NT2/D1 (cell line): ENCODE measurements around the gene LZTFL1.

Experiments used
- SUZ12 ChIP-seq: IDR thresholded peaks from 2 replicates; pipeline ENCODE4 v1.6.1; 2011; ENCODE audit not compliant: insufficient read length, insufficient read depth; ENCODE audit errors: extremely low read depth
- ZNF274 ChIP-seq: IDR thresholded peaks from 2 replicates; pipeline ENCODE4 v1.6.1; 2011; ENCODE audit warnings: mild to moderate bottlenecking, low read depth, low read length

DNA sequence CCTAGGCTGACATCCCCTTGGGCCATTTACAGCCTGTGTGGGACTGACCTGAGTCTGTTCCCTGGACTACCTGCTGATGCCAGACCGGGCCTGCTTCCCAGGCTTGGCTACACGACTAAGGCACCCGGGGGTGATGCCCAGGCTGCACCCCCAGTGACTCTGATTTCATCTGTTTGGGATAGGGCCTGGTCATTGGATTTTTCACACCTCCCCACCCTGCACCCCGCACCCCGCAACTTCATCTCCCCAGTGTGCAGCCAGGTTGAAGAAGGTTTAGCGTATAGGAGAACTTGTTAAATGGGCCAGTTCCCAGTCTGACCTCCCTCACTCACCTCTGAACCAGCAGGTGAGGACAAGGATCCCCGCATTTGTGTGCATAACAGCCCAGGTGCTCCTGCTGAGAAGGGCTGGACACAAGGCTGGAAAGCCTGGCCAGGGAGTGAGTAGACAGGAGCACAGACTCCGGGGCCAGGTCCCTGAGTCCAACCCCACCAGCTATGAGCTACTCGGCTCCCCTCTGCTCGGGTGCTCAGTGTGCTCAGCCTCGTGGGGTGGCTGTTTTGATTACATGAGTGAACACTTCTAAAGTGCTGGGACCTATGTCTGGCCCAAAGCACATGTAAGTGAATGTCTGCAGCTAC, 64.1 kb downstream of the LZTFL1 start:
- TF ChIP-seq SUZ12 (no peak), ZNF274 (no peak)
